GM23338 (cell line): ENCODE measurements around the gene SLC25A39. TPM values are rescaled to one million over a fixed set of nuclear protein-coding genes. Genes with fewer than 3 reads are reported as not detected.
A peak's percentile ranks its signal among the peaks of the same experiment; 100 is the strongest.

Source experiments
- ATAC-seq: fragments of 200-7000 bp; cut with Tn5 transposase; 3 replicates; pipeline ENCODE4 v1.9.1; 2020
- DNase-seq: peaks from one replicate; pipeline ENCODE4 v3.0.0-alpha.2; 2015; ENCODE audit warnings: low spot score
- H2AFZ ChIP-seq: fragments of 200-600 bp; sonication (generic); 2 replicates; pipeline ENCODE4 v1.8.0; 2016; ENCODE audit warnings: antibody characterized with exemption, mild to moderate bottlenecking, moderate library complexity
- H3F3A ChIP-seq: fragments of 200-600 bp; sonication (generic); replicated peaks from 2 replicates; pipeline ENCODE4 v1.8.0; 2017; ENCODE audit warnings: antibody characterized with exemption, mixed run types, low read depth
- H3K27ac ChIP-seq: fragments of 200-600 bp; sonication (generic); 2 replicates; pipeline ENCODE4 v1.6.1; 2016; ENCODE audit warnings: low read depth
- H3K27me3 ChIP-seq: fragments of 200-600 bp; sonication (generic); 2 replicates; pipeline ENCODE4 v1.8.0; 2016; ENCODE audit warnings: mild to moderate bottlenecking, mixed run types, moderate library complexity; ENCODE audit not compliant: insufficient read depth
- H3K36me3 ChIP-seq: fragments of 200-600 bp; sonication (generic); 2 replicates; pipeline ENCODE4 v1.8.0; 2016; ENCODE audit warnings: mild to moderate bottlenecking; ENCODE audit not compliant: insufficient read depth
- H3K4me1 ChIP-seq: fragments of 200-600 bp; sonication (generic); 2 replicates; pipeline ENCODE4 v1.8.0; 2016; ENCODE audit warnings: mild to moderate bottlenecking, moderate library complexity; ENCODE audit not compliant: insufficient read depth
- H3K4me2 ChIP-seq: fragments of 200-600 bp; sonication (generic); 2 replicates; pipeline ENCODE4 v1.7.1; 2017; ENCODE audit warnings: mixed run types
- H3K4me3 ChIP-seq: fragments of 200-600 bp; sonication (generic); 2 replicates; pipeline ENCODE4 v1.6.1; 2016; ENCODE audit warnings: mixed run types
- H3K79me2 ChIP-seq: fragments of 200-600 bp; sonication (generic); replicated peaks from 2 replicates; pipeline ENCODE4 v1.8.0; 2017; ENCODE audit warnings: mild to moderate bottlenecking; ENCODE audit not compliant: insufficient read depth
- H3K9me2 ChIP-seq: fragments of 200-600 bp; sonication (generic); 2 replicates; pipeline ENCODE4 v1.8.0; 2017; ENCODE audit not compliant: insufficient read depth
- H4K20me1 ChIP-seq: fragments of 200-600 bp; sonication (generic); replicated peaks from 2 replicates; pipeline ENCODE4 v1.8.0; 2017; ENCODE audit warnings: mild to moderate bottlenecking; ENCODE audit not compliant: insufficient read depth
- H3K27ac Mint-ChIP-seq: 2 replicates; pipeline ENCODE4 v1.8.0; 2020; ENCODE audit warnings: inconsistent platforms, mild to moderate bottlenecking, moderate library complexity, mixed read lengths
- H3K27me3 Mint-ChIP-seq: 3 replicates; pipeline ENCODE4 v1.8.0; 2022; ENCODE audit warnings: low read depth, mild to moderate bottlenecking, moderate library complexity, mixed read lengths, inconsistent platforms; ENCODE audit not compliant: insufficient read depth, poor library complexity
- H3K36me3 Mint-ChIP-seq: 3 replicates; pipeline ENCODE4 v1.8.0; 2021; ENCODE audit warnings: low read depth, mild to moderate bottlenecking, inconsistent platforms, moderate library complexity, mixed read lengths
- H3K4me1 Mint-ChIP-seq: 3 replicates; pipeline ENCODE4 v1.8.0; 2020; ENCODE audit warnings: mild to moderate bottlenecking, inconsistent platforms, mixed read lengths
- H3K4me3 Mint-ChIP-seq: 3 replicates; pipeline ENCODE4 v1.8.0; 2021; ENCODE audit warnings: moderate library complexity, mild to moderate bottlenecking, inconsistent platforms, mixed read lengths
- H3K9me3 Mint-ChIP-seq: 3 replicates; pipeline ENCODE4 v1.8.0; 2020; ENCODE audit warnings: moderate library complexity, mild to moderate bottlenecking, inconsistent platforms, mixed read lengths
- CREB1 ChIP-seq: fragments of 250-450 bp; sonication (Bioruptor Pico); IDR thresholded peaks from 2 replicates; pipeline ENCODE4 v1.5.0; 2020; ENCODE audit warnings: low read depth, mild to moderate bottlenecking, moderate library complexity
- ETS1 ChIP-seq: IDR thresholded peaks from 2 replicates; pipeline ENCODE4 v1.6.1; 2016; ENCODE audit warnings: antibody characterized with exemption
- EZH2 ChIP-seq: fragments of 200-600 bp; sonication (generic); IDR thresholded peaks from one replicate; pipeline ENCODE4 v1.8.0; 2017; ENCODE audit warnings: antibody characterized with exemption, mild to moderate bottlenecking, low read depth; ENCODE audit not compliant: unreplicated experiment
- EZH2phosphoT487 ChIP-seq: fragments of 200-600 bp; sonication (generic); IDR thresholded peaks from one replicate; pipeline ENCODE4 v1.8.1; 2018; ENCODE audit warnings: antibody characterized with exemption; ENCODE audit not compliant: unreplicated experiment
- NANOG ChIP-seq: IDR thresholded peaks from 2 replicates; pipeline ENCODE4 v1.6.1; 2016; ENCODE audit warnings: antibody characterized with exemption, borderline replicate concordance
- POLR2AphosphoS5 ChIP-seq: IDR thresholded peaks from 2 replicates; pipeline ENCODE4 v1.6.1; 2016; ENCODE audit warnings: antibody characterized with exemption, low read depth
- ZNF114 ChIP-seq: fragments of 250-450 bp; sonication (Bioruptor Pico); IDR thresholded peaks from 2 replicates; pipeline ENCODE4 v1.5.0; 2020; ENCODE audit warnings: mild to moderate bottlenecking, moderate library complexity
- ZNF331 ChIP-seq: fragments of 250-450 bp; sonication (Bioruptor Pico); IDR thresholded peaks from 2 replicates; pipeline ENCODE4 v1.5.0; 2020; ENCODE audit warnings: low read depth, mild to moderate bottlenecking, moderate library complexity
- polyA plus RNA-seq: library from polyadenylated mRNA; unstranded; fragments of >200 nt; fragmentation: Nextera tagmentation; extraction: Ambion mirVana; gene quantifications from 2 replicates; pipeline ENCODE4 v1.2.1, GENCODE V29; 2016
- total RNA-seq: library from RNA; depleted of rRNA; stranded (reverse); fragments of >200 nt; shearing (Covaris generic); gene quantifications from 2 replicates; pipeline ENCODE4 v1.2.3, GENCODE V29; 2014
- TF ChIP-seq, protein P1 (sequence below): IDR thresholded peaks from one replicate; pipeline ENCODE4 v1.6.1; 2018; ENCODE audit warnings: antibody characterized with exemption; ENCODE audit not compliant: unreplicated experiment

Gene SLC25A39
- total and polyA plus RNA-seq, 2 experiments from 2014 or later, result 184 to 202 TPM

DNA sequence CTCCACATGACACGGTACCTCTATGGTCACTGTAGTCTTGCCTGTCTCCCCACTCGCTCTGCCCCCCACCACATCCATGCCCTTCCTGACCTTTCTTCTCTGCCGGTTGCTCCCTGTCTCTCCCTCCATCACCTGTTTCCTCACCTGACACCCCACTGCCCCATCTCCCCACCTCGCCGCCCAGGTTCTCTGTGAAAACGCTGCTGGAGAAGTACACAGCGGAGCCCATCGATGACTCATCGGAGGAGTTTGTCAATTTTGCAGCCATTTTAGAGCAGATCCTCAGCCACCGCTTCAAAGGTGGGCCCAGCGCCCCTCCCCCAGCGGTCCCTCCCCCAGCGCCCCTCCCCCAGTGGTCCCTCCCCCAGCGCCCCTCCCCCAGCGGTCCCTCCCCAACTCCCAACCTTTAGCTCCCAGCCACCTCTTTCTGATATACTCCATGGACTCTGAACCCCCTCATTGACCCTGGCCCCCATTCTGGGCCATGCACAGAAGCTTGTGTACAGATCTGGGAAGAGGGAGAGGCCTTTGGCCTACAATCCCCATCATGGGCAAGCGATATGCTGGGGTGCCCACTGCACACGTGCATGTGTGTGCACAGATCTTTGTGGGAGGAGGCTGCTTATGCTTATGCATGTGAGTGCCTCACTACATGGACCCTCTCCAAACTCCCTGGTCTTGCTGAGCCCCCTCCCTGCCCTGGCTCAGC, 12.1 kb downstream of the SLC25A39 start (continued):
- no peak for TF ChIP-seq POLR2AphosphoS5
- TF ChIP-seq ZNF114, result no peak
- no peak for TF ChIP-seq EZH2
- no peak for TF ChIP-seq CREB1 (CRISPR knock-in tag)
- TF ChIP-seq ETS1, result no peak
- TF ChIP-seq EZH2phosphoT487, result no peak
- TF ChIP-seq, protein P1, sequence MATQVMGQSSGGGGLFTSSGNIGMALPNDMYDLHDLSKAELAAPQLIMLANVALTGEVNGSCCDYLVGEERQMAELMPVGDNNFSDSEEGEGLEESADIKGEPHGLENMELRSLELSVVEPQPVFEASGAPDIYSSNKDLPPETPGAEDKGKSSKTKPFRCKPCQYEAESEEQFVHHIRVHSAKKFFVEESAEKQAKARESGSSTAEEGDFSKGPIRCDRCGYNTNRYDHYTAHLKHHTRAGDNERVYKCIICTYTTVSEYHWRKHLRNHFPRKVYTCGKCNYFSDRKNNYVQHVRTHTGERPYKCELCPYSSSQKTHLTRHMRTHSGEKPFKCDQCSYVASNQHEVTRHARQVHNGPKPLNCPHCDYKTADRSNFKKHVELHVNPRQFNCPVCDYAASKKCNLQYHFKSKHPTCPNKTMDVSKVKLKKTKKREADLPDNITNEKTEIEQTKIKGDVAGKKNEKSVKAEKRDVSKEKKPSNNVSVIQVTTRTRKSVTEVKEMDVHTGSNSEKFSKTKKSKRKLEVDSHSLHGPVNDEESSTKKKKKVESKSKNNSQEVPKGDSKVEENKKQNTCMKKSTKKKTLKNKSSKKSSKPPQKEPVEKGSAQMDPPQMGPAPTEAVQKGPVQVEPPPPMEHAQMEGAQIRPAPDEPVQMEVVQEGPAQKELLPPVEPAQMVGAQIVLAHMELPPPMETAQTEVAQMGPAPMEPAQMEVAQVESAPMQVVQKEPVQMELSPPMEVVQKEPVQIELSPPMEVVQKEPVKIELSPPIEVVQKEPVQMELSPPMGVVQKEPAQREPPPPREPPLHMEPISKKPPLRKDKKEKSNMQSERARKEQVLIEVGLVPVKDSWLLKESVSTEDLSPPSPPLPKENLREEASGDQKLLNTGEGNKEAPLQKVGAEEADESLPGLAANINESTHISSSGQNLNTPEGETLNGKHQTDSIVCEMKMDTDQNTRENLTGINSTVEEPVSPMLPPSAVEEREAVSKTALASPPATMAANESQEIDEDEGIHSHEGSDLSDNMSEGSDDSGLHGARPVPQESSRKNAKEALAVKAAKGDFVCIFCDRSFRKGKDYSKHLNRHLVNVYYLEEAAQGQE, result no peak

- Histone ChIP-seq H3K79me2 (no peaks in the 10 kb centered on the region), H3K4me1 (peaks cover 22% of the 10 kb centered on the region; the same call in 1 of the 2 replicates)
- TF ChIP-seq NANOG (no peak), CREB1 (CRISPR knock-in tag) (no peak), ZNF331 (CRISPR knock-in tag) (no peak)
- TF ChIP-seq, protein P1, result no peak
Observed at GRCh38 chr17:44311562-44312181, 13.0 kb downstream of the SLC25A39 start.

More at GRCh38 chr17:44311562-44312181, 13.0 kb downstream of the SLC25A39 start:
- H3K36me3 Mint-ChIP-seq, result no peaks in the 10 kb centered on the region
- peak overlapping the region; percentile 68 for H3K4me2 ChIP-seq
- H3K27me3 ChIP-seq, result peaks cover 25% of the 10 kb centered on the region
- no peak for DNase-seq
- no peaks in the 10 kb centered on the region for H3K9me2 ChIP-seq
- no peaks in the 10 kb centered on the region; the same call in 2 of the 3 replicates for H3K9me3 Mint-ChIP-seq
- 0 out of 2 replicates have a peak, but pooled peaks cover 3% of the 10 kb centered on the region for H4K20me1 ChIP-seq
- no peaks in the 10 kb centered on the region for H3K36me3 ChIP-seq
- no peak overlapping the region for H3K4me3 ChIP-seq
- no peak overlapping the region for H3K27ac ChIP-seq
- ATAC-seq, result no peak
- H3K4me1 Mint-ChIP-seq, result peaks cover 55% of the 10 kb centered on the region
- no peak overlapping the region for H2AFZ ChIP-seq
- peaks cover 45% of the 10 kb centered on the region for H3K27me3 Mint-ChIP-seq
- no peak overlapping the region for H3K4me3 Mint-ChIP-seq
- H3F3A ChIP-seq, result peaks cover 16% of the 10 kb centered on the region; the same call in 1 of the 2 replicates
- H3K27ac Mint-ChIP-seq, result no peak overlapping the region
